DMS153 treated with DMSO at 0.1 percent for 48 hours (cell line): ENCODE results near the gene ZBTB47.

ENCODE experiments used
- DNase-seq: peaks from one replicate; lab custom pipeline; 2025; ENCODE audit not compliant: unreplicated experiment; lab: John Stamatoyannopoulos, UW

Gene ZBTB47

DNA sequence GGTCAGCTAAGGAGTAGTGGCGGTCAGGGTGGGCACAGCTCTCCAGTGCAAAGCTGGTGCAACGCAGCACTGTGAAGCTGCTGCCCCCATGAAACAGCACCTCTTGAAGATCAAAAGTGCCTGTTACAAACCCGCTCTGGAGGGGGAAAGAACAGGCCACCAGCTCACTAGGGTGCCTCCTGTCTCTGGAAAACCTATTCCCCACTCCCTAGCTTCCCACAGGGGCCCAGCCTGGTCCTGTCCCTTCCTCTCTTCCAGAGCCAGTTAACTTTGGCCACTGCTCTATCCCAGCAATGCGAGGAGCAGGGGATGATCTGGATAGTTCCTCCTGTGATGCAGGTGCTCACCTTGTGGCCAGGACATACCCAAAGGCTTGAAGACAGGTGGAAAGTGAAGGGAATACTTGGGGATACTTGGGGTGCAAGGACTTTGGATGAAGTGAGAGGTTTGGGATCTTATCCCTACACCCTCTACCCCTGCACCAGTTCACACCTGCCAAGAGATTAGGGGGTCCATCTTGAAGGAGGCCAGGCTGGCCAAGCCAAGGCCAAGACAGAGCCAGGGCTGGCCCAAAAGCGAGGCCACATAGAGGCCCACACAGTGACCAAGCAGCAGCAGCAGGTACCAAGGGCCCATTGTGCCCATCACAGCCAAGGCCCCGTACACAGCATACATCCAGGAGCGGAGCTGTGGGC, 44.9 kb downstream of the ZBTB47 start:
- no peak for DNase-seq

DNA sequence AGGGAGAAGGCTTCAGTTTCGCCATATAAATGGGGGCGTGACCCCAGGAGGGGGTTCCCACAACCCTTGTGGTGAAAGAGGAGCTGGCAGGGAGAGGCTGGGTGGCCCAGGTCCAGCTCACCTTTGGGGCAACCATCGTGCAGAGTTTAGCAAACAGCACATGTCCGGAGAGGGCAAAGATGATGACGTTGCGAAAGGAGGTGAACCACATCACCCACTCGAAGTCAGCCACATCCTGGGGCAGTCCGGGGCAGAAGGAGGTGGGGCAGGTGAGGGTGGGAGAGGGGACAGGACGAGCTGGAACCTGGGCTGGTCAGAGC, 45.4 kb downstream of the ZBTB47 start:
- DNase-seq: no peak

DNA sequence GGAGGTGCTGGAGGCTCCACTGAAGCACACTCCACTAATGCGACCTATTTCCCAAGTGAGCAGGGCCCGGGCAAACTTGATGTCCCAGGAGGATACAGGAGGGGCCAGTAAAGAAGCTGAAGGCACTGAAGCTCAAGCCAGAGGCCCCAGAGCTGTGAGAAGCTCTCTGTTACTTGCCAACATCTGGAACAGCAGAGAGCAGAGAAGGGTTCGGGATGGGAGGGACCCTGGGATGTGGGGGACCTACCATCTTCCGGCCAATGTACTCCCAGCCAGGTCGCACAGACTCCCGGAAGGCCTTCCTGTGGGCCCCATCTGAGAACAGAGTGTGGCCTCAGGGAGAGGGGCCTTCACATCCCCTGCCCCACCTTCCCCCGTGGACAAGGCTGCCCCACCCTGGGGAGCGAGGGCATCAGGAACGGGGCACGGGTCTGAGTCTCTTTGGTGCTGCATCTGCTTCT, 46.0 kb downstream of the ZBTB47 start:
- DNase-seq: no peak

DNA sequence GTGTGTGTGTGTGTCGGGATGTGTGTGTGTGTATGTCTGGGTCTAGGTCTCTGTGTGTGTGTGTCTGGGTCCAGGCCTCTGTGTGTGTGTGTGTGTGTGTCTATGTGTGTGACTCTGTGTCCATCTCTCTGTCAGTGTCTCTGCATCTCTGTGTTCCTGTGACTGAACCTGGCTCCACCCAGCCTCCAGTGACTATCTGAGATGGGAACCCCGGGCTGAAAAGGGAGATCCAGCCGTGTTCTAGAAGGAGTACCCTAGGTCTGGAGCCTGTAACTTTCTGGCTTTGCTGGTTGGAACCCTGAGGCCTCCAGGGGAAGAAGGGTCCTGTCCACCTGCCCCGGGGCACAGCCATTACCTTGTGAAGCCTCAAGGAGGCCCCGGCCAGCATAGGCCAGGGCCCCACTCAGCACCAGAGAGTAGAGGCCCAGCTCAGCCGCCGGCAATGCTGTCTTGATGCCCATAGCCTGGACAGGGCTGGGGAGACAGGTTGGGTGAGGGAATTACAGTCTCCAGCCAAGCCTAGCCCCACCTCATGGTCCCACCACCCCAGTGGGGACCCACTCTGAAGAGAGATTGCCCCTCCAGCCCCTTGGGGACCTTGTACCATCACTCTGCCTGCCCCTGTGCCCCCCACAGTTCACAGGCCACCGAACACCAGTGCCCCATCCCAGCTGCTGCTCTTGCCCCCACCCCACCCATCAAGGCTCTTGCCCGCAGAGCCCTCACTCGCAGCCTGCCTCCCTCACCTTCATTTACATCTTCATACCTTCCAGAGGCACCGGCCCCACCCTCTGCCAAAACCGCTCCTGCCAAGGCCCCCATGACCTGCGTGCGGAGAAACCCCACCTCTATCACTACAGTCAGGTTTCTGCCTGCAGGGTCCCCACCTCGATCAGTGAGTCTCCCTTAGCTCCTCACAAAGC, 47.1 kb downstream of the ZBTB47 start:
- no peak for DNase-seq

DNA sequence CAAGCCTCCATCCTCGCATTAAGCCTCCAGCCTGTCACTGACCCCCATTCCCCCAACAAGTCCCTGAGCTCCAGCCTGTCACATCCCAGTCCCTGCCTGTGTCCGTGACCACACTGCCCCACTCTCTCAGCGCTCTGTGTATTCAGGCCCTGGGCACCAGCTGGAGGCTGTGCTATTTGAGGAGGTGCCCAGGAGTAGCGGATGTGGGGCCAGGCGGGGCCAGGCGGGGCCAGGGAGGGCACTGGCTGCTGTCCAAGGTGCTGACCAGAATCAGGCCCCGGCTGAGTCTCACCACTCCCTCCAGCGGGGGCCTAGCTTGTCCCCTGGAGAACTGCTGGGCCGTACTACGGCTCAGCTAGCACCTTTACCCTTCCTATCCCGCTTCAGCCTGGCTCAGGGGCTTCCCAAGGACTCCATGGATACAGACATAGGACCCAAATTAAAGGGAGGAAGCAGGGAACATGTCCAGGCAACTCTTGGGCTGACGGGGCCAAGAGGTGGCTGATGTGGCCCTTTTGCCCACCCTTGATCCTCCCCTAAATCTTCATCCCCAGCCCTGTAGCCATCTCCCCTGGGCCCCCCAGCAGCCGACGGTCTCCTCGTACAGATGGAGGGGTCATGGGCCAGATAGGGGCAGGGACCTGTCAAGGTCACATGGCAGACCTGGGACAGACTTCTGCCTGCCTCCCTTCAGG, 48.0 kb downstream of the ZBTB47 start:
- DNase-seq: no peak

DNA sequence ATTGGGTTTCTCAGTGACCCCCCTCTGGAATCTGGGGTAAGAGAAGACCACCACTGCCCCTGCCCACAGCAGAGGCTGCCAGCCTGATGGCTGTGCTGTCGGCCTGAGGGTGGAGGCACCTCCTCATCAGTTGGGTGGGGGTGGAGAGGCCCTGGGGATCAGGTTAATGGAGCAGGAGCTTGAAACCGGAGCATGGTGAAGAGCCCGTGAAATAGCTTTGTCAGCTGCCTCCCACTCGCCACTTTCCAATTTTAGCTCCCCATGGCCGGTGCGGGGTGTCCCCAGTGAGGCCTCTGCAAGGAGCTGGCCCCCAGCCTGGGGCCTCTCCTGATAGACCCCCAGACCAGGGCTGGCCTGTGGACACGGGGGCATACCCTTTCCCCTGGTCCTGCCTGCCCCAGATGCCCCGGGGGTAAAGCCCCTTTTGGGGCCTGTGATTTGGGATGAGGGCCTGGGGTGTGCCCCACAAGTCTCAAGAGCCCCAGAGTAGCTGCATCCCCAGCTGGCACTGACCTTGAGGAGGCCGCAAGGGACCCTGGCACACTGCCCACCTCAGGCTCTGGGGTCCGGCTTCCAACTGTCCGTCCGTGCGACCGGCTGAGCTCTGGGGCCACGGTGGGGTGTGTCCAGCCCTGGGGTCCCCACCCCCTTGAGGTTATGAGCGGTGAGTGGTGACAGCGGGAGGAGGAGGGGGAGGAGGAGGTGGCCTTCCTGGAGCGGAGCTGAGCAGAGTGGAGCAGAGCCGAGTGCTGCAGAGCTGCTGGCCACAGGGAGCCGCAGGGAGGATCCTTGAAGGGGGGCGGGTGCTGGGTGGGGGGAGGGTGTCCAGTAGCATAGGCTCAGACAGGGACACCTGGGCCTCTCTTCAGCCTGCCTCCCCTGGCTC, 48.8 kb downstream of the ZBTB47 start, which contains the start of gene HHATL:
HHATL (minus strand) TSS at position 733 of the 886 bp plus-strand sequence. CDS start 1,972 bp downstream, outside the sequence.
- DNase-seq: no peak

DNA sequence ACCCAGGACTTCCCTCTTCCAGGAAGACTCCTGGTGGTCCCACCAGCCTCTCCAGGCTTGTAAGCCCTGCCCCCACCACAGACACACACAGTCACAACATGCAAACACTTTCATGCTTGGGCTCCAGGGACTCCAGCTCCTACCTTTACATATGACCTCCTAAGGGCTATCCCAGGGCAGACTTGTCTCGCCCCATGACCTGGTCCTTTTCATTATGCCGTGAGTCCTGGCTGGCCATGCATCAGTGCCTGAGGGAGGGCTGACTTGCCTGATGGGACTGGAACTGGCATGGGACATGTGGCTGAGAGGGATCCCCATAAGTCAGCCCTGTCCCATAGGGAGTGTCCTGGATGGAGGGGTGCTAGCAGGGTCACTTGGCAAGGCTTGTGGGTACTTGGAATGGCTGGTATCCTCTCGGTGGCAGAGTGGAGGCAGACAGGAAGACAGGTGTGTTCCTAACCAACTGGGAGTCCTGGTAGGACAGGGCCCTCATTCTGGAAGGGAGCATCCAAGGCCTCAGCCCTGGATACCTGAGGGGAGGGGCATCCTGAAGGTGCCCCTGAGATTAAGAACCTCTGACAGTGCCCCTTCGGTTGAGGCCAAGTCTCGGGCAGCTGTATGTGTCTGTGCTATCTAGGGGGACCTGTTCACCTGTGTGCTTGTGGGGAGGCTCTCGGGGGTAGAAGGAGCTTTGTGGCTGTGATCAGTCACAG, 49.6 kb downstream of the ZBTB47 start:
- no peak for DNase-seq

DNA sequence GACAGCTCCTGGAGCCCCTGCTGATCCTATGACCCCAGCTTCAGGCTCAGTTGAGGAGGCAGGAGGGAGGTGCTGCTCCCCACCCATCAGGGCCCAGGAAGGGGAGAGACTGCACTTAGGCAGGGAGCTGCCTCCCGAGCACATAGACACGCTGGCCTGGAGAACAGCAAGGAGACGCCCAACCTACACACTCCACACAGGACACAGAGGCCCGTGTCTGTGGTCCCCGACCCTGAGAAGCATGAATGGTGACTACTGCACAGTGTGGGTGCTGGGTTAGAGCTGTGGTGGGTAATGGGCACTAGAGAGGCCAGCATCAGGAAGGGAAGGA, 50.2 kb downstream of the ZBTB47 start:
- no peak for DNase-seq

DNA sequence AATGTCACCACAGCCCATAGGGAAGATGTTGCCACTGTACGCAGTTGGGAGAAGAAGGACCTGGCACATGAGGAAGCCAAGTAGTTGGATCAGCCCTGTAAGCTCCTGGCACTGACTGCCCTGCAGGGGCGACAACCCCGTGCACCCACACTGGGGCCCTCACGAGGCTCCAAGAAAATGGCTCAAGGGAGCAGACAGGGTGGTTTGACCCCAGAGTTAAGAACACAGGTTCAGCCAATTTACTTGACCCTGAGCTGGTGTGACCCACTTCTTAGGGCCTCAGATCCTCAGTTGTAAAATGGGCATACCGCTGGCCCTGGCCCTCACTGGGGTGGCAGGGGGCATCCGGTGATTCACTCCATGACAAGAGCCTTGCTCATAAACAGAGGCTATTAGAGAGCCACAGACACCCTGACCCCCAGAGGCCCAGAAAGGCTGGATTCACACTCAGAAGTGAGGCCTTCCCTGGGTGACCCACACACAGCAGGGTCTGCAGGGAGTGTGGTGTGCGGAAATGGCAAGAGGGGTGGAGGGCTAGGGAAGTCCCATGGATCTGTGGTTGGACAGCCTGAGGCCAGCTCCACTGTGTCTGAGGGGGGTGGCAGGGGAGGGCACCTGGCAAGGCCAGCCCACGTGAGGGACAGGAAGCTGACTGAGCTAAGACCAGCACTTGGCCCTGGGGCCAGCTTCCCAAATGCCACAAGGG, 50.8 kb downstream of the ZBTB47 start:
- no peak for DNase-seq

DNA sequence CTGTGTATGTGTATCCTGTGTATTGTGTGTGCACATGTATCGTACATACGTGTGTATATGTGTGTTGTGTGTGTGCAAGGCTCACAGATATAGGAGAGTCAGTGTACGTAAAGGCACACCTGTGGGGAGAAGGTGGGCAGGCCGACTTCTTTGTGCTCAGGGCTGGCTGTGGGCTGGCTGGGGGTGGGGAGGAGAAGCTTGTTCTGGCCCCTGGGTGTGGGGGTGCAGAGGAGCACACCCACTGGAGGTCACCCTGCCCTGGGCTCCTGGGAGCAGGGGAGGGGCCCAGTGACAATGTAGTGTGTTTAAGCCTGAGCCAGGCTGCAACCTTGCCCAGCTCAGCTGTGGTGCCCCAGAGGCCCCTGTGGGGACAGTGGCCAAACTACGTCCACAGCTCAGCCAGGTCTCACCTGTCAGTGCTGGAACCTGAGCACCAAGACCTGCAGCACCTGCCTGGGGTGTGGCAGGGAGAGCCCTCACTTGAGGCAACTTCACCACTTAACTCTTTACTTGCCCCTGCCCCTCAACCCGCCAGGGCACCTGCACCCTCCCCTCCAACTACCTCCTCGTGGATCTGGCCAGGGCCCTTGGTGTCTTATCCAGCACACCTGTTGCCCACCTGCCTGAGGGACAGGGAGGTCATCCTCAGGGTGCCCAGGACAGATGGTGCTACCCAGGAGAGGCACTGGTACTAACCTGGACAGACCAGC, 51.7 kb downstream of the ZBTB47 start:
- DNase-seq: no peak

DNA sequence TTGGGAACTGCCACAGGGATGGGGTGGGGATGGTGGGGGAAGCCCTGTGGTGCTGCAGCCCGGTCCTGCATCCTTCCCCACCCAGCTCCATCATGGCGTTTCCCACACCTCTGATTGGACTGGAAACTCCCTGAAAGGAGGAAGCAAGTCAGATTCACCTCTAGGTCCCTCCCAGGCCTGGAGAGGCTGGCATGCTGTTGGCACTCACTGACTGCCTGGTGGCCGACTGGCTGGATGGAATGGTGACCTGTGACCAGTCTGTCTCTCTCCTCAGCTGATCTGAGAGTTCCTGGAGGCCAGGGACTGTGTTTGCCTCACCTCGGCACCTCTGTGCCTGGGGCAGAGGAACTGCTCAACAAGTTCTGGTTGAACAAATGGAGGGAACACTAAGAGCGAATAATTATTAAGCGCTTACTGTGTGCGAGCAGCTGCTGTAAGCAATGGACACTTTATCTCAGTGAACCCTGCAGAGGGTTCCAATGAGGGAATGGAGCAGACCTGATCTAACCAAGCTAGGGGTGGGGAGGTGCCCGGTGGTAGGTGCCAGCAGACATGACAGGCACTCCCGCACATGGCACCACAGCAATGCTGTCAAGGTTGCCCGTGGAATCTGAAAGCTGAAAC, 52.6 kb downstream of the ZBTB47 start:
- no peak for DNase-seq

DNA sequence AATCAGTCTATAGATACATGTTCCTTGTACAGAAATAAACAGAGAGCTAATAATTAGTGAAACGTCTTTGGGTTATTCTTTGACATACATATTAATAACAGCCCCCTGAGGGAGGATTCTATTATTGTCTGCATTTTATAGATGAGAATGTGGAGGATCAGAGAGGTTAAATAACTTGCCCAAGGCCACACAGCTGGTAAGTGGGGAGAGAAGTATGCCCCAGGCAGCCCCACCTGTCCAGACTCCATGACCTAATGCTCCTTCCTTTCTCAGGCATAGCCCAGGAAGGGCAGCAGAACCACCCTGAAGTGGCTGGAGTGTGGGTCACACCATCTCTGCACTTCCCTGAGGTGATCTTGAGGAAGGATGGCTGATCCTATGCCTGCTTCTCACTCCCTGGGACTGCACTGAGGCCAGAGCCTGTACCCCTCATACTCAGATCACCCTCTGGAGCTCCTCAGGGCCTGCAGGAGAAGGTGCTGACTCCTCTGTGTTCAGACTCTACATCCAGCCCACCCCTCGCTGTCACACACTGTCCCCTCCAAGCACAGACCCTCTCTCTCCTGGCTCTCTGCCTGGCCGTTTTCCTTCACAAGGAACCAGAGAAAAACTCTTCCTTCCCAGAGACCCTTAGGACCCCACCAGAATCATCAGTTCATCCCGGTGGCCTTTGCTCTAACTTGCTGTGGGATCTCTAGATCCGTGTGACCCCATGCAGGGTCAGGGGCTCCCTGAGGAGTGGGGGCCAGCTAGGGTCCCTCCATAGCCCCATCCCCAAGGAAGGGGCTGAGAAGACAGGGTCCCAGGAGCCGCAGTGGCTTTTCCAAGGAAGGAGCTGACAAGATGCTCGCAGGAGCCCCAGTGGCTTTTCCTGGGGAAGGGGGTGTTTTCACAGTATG, 53.5 kb downstream of the ZBTB47 start:
- no peak for DNase-seq

DNA sequence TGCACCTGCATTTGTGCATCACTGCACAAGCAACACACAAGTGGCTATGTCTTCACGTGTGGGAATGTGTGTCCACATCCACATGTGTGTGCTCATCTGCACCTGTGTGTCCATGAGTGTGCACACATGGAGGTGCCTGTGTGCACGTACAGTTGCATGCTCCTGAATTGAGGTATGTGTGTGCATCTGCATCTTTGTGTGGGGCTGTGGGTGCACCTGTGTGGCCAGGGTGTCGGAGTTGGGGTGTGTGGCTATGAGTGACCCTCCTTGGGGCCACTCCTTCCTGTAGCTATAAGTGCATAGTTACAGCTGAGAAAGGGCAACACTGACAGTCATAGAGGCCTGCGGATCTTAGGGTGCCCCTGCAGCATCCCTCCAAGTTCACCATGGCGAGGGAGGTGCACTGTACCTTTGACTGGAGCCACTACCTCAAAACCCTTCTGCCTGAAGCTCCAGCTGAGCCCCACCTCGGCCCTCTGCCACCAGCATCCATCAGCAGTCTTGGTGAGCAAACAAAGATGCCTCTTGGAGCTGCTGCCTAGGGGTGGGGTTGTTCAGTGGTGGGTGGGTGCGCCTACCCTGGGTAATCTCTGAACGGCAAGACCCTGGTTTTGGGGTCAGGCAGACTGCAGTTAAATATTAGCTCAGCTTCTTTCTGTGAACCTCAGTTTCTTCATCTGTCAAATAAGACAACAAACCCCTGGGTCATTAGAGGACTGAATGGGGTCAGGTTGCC, 54.3 kb downstream of the ZBTB47 start:
- no peak for DNase-seq

DNA sequence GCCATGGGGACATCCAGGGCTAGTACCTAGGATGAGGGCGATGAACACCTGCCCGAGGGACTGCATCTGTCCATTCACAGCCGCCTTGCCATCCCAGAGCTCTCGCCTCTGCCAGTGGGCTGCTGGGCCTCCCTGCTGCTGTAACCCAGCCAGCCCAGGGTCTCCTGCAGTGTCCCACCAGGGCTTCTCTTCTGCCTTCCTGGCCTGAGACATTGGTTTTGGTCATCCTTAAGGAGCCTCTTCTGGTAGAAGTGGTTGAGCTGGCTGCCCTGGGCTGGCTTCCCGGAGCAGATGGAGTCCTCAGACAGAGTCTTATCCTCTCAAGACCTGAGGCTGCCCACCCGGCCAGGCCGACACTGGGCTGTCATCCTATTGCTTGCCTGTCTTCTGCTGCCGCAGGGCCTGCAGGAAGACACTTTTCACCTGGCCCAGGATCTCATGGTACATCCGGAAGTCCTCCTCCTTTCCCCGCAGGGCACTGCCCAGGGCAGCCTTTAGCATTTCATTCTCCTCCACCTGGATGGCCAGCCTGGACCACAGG, 55.2 kb downstream of the ZBTB47 start:
- no peak for DNase-seq

DNA sequence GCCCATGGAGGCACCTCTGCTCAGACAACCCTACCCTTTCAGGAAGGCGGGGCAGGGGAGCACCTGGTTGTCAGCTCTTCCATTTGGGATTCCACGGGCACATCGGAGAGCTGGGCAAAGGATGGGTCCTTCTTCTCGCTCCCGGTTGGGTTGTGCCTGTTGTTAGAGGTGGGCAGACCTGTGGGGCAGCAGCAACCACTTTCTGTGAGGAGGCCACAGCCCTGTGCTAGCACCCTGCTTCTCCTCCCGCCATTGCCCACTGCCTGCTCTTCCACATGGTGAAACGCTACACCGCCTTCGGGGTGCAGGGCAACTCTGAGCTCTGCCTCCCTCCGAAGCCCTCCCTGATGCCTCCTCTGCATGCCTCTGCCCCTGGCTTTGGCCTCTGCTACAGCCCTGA, 56.1 kb downstream of the ZBTB47 start:
- no peak for DNase-seq

DNA sequence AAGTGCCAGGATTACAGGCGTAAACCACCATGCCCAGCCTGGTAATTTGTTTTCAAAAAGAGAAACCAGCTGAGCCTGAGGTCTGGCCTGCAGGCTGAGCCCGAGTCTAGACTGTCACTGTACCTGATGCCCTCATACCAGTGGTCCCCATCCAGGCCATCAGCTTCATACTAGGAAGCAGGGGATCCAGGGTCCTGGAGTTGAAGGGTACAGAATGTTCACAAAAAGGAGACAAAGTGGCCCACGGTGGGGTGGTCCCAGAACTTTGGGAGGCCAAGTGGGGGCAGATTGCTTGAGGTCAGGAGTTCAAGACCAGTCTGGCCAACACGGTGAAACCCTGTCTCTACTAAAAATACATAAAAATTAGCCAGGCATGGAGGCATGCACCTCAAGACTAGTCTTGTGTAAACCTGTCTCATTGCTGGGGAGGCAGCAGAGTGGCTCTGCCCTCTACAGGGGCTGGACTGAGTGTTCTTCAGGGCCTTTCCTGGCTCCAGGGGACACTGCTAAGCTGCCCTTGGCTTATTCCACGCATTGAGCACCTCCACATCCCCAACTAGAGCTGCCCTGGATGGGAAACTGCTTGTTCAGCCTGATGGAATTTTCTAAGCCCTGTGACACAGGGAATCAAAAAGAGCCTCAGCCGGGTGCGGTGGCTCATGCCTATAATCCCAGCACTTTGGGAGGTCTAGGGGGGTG, 57.0 kb downstream of the ZBTB47 start:
- DNase-seq: no peak
